ENCODE measurements around the gene ACTR5.
"Not testable (repeated sequence)": the region's sequence is repeated elsewhere in the genome, so short reads cannot be mapped to it uniquely, and the experiment has no call there.

The ACTR5 gene

DNA sequence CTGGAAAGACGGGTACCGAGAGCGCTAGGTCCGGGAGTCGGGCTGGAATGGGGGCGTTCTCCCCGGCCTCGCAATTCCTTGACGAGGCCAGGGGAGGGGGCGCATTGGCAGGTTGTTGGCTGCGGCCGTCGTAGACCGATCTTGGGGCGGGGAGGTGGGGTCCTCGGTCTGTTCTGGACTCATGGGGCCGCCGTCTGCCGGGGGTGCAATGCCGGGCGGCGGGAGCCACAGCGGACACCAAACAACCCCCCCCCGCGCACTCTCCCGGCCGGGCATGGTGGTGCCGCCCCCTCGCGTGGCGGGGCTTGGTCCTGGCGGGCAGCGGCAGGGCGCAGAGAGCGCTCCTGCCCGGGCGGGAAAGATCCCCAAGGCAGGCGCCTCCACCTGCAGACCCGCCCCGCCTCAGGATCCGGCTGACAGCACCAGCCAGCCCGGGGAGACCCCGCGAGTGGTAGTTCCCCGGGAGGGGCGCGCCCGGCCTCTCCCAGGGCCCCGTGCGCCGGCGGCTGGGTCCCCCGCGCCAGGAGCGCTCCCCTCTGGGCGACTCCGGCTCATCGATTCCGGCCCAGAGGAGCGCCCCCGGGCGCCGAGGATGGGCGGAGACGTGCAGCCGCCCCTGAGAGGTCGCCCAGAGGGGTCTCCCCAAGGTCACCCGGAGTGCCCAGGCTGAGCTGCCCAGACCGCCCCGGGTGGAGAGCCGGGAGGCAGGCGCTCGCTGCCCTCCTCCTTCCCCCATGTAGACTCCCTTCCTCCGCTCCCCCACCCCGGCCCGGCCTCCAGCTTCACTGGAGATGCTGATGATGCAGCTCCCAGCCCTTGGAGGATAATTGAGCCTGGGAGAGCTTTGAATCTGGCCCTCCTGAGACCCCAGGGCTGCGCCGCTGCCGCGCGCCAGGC is 57.9 kb downstream of the ACTR5 start:
- no peak for DNase-seq

DNA sequence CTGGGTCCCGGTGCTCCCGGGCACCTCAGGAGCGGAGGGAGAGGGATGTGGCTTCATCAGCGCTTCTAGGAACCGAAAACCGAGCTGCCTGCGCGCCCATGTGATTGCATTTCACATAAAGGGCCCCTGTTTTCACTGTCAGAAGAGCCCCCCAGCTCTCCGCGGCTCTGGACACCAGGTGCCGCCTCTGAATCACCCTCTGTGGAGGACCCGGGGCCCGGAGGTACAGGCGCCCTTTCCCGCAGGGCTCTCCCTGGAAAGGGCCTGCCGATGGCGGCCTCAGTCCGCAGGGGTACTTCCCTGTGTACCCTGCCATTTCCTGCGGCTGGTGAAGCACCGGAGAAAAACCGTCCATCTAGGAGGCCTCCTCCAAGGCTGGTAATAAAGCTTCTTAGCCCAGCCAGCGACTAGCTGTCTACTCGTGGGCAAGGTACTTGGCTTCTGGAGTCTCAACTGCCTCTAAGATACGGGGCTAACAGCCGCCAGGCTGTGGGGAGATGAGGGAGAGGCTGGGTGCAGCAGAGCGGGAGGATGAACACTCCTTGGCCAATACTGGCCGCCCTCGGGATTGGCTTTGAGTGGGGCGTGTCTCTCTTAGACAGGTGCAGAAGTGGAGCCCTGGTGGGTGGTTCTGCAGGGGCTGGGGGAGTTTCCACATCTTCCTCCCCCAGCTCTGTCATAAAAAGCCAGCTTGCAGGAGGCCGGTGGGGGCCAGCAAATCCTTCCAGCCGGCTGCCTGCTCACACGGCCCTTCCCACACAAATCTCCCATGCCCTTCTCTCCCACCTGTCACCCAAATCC is 58.8 kb downstream of the ACTR5 start:
- no peak for DNase-seq

DNA sequence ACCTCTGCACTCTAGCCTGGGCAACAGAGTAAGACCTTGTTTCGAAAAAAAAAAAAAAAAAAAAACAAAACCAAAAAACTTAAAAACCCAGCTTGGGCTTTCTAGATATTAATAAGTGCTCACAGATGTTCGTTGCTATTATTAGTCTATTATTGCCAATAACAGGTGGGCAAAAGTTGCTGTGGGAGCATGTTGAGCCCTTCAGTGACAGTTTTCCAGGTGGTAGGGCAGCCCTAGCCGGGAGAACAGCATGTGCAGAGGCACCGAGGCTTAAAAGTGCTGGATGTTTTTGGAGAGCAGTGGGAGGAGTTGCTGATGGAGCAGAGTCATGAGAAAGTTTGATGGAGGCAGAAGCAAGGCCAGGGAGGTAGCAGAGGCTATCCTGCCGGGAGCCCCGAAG is 61.7 kb downstream of the ACTR5 start:
- no peak for DNase-seq

DNA sequence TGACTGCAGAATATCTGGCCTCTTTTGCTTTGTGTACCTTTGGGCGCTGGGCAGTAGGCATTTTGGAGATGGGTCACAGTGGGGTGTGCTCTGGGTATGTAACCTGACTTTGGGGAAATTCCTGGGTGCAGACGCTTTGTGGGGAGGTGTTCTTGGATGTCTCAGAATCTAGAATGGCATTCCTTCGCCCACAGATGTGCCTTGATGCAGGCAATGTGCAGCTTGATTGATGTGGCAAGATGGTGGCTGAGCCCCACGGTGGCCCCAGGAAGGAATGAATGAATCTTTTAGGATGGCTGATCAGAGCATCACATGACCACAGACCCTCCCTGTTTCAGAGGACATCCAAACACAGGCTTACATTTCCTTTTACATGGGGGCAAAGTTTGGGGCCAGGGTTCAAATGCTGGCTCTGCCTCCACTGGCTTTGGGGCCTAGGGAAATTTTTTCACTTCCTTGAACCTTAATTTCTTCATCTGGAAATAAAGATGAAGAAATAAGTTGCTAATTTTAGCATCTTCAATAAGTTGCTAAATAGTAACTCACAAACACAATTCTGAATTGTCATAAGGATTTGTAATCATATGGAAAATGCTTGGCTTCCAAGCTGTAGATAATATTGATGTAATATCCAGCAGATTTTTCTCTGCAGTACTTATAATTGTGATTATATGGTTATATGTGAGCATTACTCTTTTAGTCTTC is 62.8 kb downstream of the ACTR5 start:
- no peak for DNase-seq

DNA sequence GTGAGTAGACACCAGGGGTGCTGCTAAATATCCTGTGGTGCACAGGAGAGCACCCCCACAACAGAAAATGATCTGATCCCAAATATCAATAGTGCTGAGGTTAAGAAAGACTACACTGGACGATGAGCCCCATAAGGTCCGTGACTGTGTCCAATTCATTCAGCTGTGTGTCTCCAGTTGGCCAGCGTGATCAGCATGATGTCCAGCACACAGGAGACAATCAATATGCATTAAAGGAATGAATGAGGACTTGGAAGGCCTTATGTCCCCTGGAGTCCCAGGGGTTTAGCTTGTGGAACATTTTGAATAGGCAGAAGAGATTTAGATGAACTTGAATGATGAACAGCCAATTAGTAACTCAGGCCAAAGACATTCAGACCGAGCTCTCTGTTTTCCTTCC is 63.5 kb downstream of the ACTR5 start:
- no peak for DNase-seq

DNA sequence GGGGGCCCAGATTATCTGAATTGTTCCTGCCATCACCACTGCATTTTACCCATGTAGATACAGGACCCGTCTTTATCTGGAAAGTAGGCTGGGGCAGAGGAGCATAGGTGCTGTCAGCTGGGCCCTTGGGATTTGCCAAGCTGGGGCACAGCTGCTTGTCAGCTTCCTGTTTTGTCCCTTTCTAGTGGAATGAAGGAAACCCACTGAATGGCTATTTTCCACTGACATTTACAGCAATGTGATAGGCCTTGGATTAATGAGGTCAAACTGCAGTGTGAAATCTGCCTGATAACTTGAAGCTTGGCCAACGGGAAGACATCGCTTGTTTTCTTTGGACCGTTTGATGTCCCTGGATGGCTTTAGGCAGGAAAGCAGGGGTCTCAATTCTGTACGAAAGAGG is 63.9 kb downstream of the ACTR5 start:
- no peak for DNase-seq

DNA sequence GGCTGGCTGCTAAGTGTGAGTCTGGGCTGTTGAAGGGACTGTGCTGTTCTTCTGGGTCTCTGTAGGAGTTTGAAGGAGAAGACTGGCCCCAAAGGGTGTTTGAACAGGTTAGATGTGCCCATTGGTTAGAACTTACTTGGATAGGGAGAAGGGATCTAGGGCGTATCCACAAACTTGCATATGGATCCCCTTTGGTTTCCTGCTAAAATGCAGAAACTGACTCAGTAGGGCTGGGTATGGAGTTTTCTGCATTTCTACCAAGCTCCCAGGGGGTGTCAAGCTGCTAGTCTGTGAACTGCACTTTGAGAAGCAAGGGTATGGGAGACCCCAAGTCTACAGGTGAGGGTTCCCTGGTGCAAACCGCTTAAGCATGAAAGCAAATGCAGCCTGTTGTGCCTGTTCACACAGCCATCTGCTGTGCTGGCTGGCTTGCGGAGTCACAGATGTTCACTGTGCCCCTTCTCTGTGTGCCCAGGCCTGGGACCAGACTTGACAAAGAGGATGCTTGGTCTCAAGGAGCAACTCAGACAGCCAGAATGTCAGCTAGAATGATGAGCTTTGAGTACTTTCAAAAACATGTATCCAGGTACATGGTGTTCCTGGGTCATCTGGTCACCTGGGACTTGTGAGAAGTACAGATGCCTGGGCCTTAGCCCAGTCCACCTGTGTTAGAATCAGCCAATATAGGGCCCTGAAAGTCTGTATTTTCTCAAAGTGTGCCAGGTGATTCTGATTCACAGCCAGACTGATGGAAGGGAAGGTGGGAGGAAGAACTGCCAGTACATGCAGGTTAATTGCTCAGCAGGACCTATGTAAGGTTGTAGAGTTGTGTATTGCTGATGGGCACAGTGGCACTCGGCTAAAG is 64.7 kb downstream of the ACTR5 start:
- DNase-seq = no peak

DNA sequence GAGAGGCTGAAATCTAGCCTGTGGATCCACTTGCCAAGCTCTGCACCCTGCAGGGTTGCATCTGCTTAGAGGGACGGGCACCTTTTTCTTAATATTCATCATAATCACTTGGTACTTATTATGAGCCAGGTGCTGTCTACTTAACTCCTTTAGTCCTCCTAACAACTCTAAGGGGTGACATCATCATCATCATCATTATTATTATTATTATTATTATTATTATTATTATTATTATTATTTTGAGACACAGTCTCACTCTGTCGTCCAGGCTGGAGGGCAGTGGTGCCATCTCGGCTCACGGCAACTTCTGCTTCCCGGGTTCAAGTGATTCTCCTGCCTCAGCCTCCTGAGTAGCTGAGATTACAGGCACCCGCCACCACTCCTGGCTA is 65.3 kb downstream of the ACTR5 start:
- DNase-seq = not testable (repeated sequence)

DNA sequence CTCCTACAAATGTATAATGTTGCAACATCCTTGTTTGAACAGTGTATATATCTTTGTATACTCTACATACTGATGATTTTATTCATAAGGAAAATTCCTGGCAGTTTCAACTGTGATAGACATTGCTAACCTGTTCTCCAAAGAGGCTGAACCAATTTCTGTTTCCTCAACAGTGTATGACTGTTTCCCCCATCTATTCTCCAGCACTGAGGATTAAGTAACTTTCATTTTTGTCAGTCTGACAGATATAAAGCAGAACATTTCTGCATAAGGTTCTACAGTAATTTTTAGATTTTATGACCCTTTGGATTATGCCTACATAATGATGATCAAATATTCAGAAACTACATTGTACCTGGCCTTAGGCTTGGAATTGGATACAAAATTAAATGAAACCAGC is 67.2 kb downstream of the ACTR5 start:
- DNase-seq = no peak

DNA sequence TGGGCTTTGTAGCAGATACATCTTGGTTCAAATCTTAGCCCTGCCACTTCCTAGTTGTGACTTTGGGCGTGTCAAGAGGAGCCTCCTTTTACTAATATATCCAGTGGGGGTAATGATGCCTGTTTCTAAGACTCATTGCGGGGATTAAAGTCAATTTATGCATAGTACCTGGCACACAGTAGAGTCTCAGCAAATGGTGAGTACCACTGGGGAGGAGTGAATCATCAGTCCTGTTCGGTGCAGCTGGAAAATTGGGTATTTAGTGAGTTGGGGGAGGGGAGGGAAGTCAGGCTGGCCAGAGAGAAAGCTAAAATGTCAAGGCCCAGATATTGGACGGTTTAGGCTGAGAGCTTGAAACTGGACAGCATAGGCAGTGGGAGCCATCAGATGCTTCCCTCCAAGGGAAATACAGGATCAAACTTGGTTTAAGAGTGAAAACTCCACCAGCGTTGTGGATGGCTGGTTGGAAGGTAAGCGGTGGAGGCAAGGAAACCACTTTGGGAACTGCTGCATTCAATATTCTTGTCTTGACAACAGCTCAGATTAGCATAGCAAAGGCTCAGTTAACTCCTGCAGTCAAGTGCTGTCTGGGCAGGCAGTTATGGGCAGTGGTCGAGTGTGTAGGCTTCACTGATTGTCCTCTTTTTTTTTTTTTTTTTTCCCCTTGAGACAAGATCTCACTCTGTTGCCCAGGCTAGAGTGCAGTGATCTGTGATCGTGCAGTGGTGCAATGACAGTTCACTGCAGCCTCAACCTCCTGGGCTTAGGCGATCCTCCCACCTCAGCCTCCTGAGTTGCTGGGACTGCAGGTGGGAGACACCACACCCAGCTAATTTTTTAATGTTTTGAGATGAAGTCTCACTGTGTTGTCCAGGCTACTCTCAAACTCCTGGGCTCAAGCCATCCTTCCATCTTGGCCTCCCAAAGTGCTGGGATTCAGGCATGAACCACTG is 70.1 kb downstream of the ACTR5 start:
- DNase-seq = no peak

Measured in 8988T (cell line).